OCI-LY3 (cell line): Measurements from ENCODE around the gene DESI2.
"Not testable (repeated sequence)": the region's sequence is repeated elsewhere in the genome, so short reads cannot be mapped to it uniquely, and the experiment has no call there.

Experiments used
- H2AFZ ChIP-seq: fragments of 200-600, 300-600 bp; shearing (Covaris generic); 2 replicates; pipeline ENCODE4 v1.6.0; 2014; ENCODE audit warnings: antibody characterized with exemption, low read depth, low read length
- H3K27ac ChIP-seq: fragments of 200-600, 300-600 bp; sonication (generic); 2 replicates; pipeline ENCODE4 v1.5.1; 2014; ENCODE audit warnings: mild to moderate bottlenecking, low read length, moderate library complexity, mixed read lengths
- H3K27me3 ChIP-seq: fragments of 200-600, 300-600 bp; sonication (generic); 2 replicates; pipeline ENCODE4 v1.6.1; 2014; ENCODE audit warnings: low read depth, low read length, mixed read lengths
- H3K36me3 ChIP-seq: fragments of 200-600, 300-600 bp; sonication (generic); replicated peaks from 2 replicates; pipeline ENCODE3; 2014; ENCODE audit warnings: low read depth, low read length, mixed read lengths
- H3K4me1 ChIP-seq: fragments of 300-600, 200-600 bp; sonication (generic); 2 replicates; pipeline ENCODE4 v1.6.1; 2014; ENCODE audit warnings: low read length, mixed read lengths
- H3K4me2 ChIP-seq: fragments of 200-600, 300-600 bp; sonication (generic); 2 replicates; pipeline ENCODE4 v1.6.1; 2014; ENCODE audit warnings: low read length, mixed read lengths
- H3K4me3 ChIP-seq: fragments of 300-600, 200-600 bp; sonication (generic); 2 replicates; pipeline ENCODE4 v1.5.1; 2014; ENCODE audit warnings: antibody characterized with exemption, mild to moderate bottlenecking, low read length, moderate library complexity
- H3K79me2 ChIP-seq: fragments of 300-600, 200-600 bp; shearing (Covaris generic); 2 replicates; pipeline ENCODE4 v1.6.1; 2014; ENCODE audit warnings: mild to moderate bottlenecking, low read length, mixed read lengths
- H3K9ac ChIP-seq: fragments of 300-600, 200-600 bp; shearing (Covaris generic); 2 replicates; pipeline ENCODE4 v1.6.0; 2014; ENCODE audit warnings: mild to moderate bottlenecking, low read length, moderate library complexity
- H3K9me3 ChIP-seq: fragments of 200-600, 300-600 bp; shearing (Covaris generic); 2 replicates; pipeline ENCODE4 v1.6.1; 2014; ENCODE audit warnings: low read length, mixed read lengths; ENCODE audit not compliant: insufficient read depth
- H4K20me1 ChIP-seq: fragments of 200-600, 300-600 bp; sonication (generic); 2 replicates; pipeline ENCODE4 v1.6.1; 2016; ENCODE audit warnings: low read length, mixed read lengths; ENCODE audit not compliant: insufficient read depth
- CTCF ChIP-seq: fragments of 200-600, 300-600 bp; sonication (generic); IDR thresholded peaks from 2 replicates; pipeline ENCODE4 v1.5.1; 2014; ENCODE audit warnings: antibody characterized with exemption, low read length, low read depth
- EZH2phosphoT487 ChIP-seq: fragments of 200-600 bp; shearing (Covaris generic); IDR thresholded peaks from 2 replicates; pipeline ENCODE4 v1.6.1; 2018; ENCODE audit warnings: antibody characterized with exemption, mixed run types, low read depth

DESI2 gene

DNA sequence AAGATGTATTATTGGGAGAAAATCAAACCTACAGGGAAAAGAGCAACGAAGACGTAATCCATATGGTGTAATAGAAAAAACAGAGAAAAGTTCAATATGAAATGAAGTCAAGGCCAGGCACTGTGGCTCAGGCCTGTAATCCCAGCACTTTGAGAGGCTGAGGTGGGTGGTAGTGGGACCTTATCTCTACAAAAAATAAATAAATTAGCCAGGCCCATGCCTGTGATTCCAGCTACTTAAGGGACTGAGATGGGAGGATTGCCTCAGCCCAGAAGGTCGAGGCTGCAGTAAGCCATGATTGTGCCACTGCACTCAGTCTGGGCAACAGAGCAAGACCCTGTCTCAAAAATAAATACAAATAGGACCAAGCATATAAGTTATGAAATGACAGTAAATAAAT, 11.4 kb downstream of the DESI2 start:
- H3K4me3 ChIP-seq = no peak overlapping the region
- H2AFZ ChIP-seq = no peak overlapping the region
- no peak overlapping the region for H3K27ac ChIP-seq
- H3K4me2 ChIP-seq = no peak overlapping the region
- TF ChIP-seq CTCF (no peak), EZH2phosphoT487 (no peak)
- H3K9ac ChIP-seq = no peak overlapping the region
- peaks cover 18% of the 10 kb centered on the region for H3K36me3 ChIP-seq
- no peaks in the 10 kb centered on the region for H3K4me1 ChIP-seq
- peaks cover 34% of the 10 kb centered on the region for H4K20me1 ChIP-seq
- H3K27me3 ChIP-seq = no peaks in the 10 kb centered on the region
- no peaks in the 10 kb centered on the region for H3K9me3 ChIP-seq
- H3K79me2 ChIP-seq = peaks cover 84% of the 10 kb centered on the region

DNA sequence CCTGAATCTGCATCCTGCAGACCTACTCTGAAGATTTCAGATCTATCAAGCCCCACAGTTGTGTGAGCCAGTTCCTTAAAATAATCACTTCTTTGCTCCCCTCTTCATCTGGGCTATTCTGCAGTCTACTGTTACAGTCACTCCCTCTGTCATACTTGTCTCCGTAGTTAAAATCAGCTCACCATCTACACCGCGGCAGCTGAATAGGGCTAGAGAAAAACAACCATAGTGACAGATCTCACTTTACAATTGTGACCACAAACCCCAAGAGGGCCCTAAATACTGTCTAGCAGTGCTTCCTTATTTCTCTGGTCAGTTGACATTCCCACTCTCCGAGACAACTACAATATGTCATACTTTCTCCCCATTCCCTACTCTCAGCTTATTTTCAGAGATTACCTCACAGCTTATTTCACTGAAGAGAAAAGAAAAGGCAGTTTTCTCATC, 12.9 kb downstream of the DESI2 start:
- TF ChIP-seq EZH2phosphoT487 = no peak
- no peak for TF ChIP-seq CTCF
- Histone ChIP-seq H3K79me2 (peaks cover 77% of the 10 kb centered on the region), H3K9ac (no peak overlapping the region), H3K36me3 (peaks cover 9% of the 10 kb centered on the region), H3K27me3 (no peaks in the 10 kb centered on the region), H2AFZ (no peak overlapping the region), H3K27ac (no peak overlapping the region), H3K4me1 (no peaks in the 10 kb centered on the region), H3K4me2 (no peak overlapping the region), H3K9me3 (no peaks in the 10 kb centered on the region), H3K4me3 (no peak overlapping the region), H4K20me1 (peaks cover 33% of the 10 kb centered on the region)

DNA sequence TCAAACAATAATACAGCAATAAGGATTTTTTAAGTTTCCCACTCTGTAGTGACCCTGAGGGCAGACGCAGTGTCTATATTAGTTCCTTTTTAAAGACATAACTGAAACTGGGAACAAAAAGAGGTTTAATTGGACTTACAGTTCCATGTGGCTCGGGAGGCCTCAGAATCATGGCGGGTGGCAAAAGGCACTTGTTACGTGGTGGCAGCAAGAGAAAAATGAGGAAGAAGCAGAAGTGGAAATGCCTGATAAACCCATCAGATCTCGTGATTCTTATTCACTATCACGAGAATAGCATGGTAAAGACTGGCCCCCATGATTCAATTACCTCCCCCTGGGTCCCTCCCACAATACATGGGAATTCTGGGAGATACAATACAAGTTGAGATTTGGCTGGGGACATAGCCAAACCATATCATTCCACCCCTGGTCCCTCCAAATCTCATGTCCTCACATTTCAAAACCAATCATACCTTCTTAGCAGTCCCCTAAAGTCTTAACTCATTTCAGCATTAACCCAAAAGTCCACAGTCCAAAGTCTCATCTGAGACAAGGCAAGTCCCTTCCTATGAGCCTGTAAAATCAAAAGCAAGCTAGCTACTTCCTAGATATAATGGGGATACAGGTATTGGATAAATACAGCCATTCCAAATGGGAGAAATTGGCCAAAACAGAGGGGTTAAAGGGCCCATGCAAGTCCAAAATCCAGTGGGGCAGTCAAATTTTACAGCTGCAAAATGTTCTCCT, 13.9 kb downstream of the DESI2 start:
- H3K4me1 ChIP-seq, H3K27ac ChIP-seq, H2AFZ ChIP-seq, H3K4me3 ChIP-seq, H3K9me3 ChIP-seq, H3K36me3 ChIP-seq, H3K9ac ChIP-seq, H3K4me2 ChIP-seq, H3K27me3 ChIP-seq: not testable (repeated sequence)
- peaks cover 82% of the 10 kb centered on the region for H3K79me2 ChIP-seq
- H4K20me1 ChIP-seq = peaks cover 38% of the 10 kb centered on the region

DNA sequence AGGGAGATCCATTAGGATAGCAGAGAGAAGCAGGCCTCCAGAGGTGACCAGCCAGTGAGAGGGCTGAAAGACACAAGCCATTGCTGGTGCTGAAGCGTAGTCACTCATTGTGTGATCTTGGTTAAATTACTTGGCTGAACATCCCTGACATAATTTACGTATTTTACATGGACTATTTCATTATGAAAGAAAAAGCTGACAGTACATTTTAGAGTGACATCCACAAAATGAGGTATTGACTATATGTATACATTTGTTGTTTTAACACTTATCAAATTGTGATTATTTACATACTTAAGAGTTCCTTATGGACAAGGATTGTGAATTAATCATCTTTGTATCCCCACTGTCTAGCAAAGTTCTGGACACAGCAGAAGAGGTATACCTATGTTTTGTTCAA, 14.9 kb downstream of the DESI2 start:
- Histone ChIP-seq H3K36me3 (peaks cover 9% of the 10 kb centered on the region), H3K4me1 (no peaks in the 10 kb centered on the region), H4K20me1 (peaks cover 38% of the 10 kb centered on the region), H3K27me3 (no peaks in the 10 kb centered on the region), H3K4me3 (no peak overlapping the region), H3K9ac (no peak overlapping the region), H2AFZ (no peak overlapping the region), H3K79me2 (peaks cover 76% of the 10 kb centered on the region), H3K9me3 (no peaks in the 10 kb centered on the region), H3K4me2 (no peak overlapping the region), H3K27ac (no peak overlapping the region)
- no peak for TF ChIP-seq EZH2phosphoT487
- no peak for TF ChIP-seq CTCF
